K562 (cell line): ENCODE data around the gene TUT4. TPM values are rescaled to one million over a fixed set of nuclear protein-coding genes. Genes with fewer than 3 reads are reported as not detected.
A peak's percentile ranks its signal among the peaks of the same experiment; 100 is the strongest.

Experiments
- CLOCK ChIP-seq: fragments of 250-450 bp; sonication (Bioruptor Pico); IDR thresholded peaks from 2 replicates; pipeline ENCODE4 v1.4.0; 2020; ENCODE audit warnings: mild to moderate bottlenecking, moderate library complexity, borderline replicate concordance
- DACH1 ChIP-seq: fragments of 450-650 bp; IDR thresholded peaks from 2 replicates; pipeline ENCODE4 v1.6.1; 2018; ENCODE audit not compliant: partially characterized antibody
- FOSL1 ChIP-seq: fragments of 200-800 bp; sonication (Bioruptor generic); conservative IDR thresholded peaks from 2 replicates; pipeline ENCODE4 v1.6.1; 2016; ENCODE audit warnings: missing genetic modification characterization, missing compliant biosample characterization
- MGA ChIP-seq: fragments of 450-650 bp; IDR thresholded peaks from 2 replicates; pipeline ENCODE4 v1.6.1; 2016; ENCODE audit warnings: mild to moderate bottlenecking, moderate library complexity
- ZNF184 ChIP-seq: sonication (generic); formaldehyde crosslinking; IDR thresholded peaks from 2 replicates; pipeline ENCODE4 v1.5.0; 2020; ENCODE audit warnings: missing genetic modification reagents
- polyA plus RNA-seq, 8 experiments: library from polyadenylated mRNA; depleted of rRNA in 4 of 8; stranded (reverse) in 5 of 8; unstranded in 3 of 8; fragments of >200 nt; fragmentation: Nextera tagmentation in 2 of 8; fragmentation: Illumina TruSeq in 1 of 8; extraction: Ambion mirVana in 2 of 8; extraction: Trizol in 1 of 8; gene quantifications; 2 replicates each; pipeline versions ENCODE4 v1.2.1 to v1.2.3, GENCODE V29; 2011 to 2014; ENCODE audit warnings: inconsistent platforms in 1 of 8, missing spikeins in 1 of 8
- total RNA-seq, 7 experiments: library from RNA; depleted of rRNA in 6 of 7; stranded (reverse); fragments of >200 nt in 6 of 7; fragmentation: Illumina TruSeq in 2 of 7; extraction: Trizol in 2 of 7; gene quantifications; 2 replicates each; pipeline versions ENCODE4 v1.2.1 to v1.2.3, GENCODE V29; 2011 to 2021; ENCODE audit warnings: low replicate concordance in 1 of 7

Gene TUT4
- total and polyA plus RNA-seq, 9 of the 15 experiments (the other 6 are each of a cell fraction or from before 2014, with no cell fraction given): 15.8 to 53.5 (median 36.7) TPM

- peak; percentile 56 for TF ChIP-seq MGA
- peak; percentile 30; the same call in 1 of the 2 replicates for TF ChIP-seq FOSL1
- TF ChIP-seq ZNF184 (CRISPR knock-in tag): no peak
- TF ChIP-seq DACH1: no peak
- TF ChIP-seq CLOCK: no peak
Observed at GRCh38 chr1:52532731-52533327, 20.1 kb downstream of the TUT4 start (continued).
